HepG2 (cell line): ENCODE measurements around the gene C17orf58. TPM values are rescaled to one million over a fixed set of nuclear protein-coding genes. Genes with fewer than 3 reads are reported as not detected.

ENCODE experiments used
- ATF5 ChIP-seq: sonication (generic); formaldehyde crosslinking; IDR thresholded peaks from 2 replicates; pipeline ENCODE4 v1.4.0; 2020; ENCODE audit warnings: mild to moderate bottlenecking, low read depth, missing genetic modification reagents
- FOSL2 ChIP-seq: sonication (generic); formaldehyde crosslinking; IDR thresholded peaks from 2 replicates; pipeline ENCODE4 v1.4.0; 2020; ENCODE audit warnings: missing genetic modification reagents
- GABPB1 ChIP-seq: IDR thresholded peaks from 2 replicates; pipeline ENCODE4 v1.6.1; 2016; ENCODE audit warnings: mild to moderate bottlenecking, missing genetic modification reagents, moderate library complexity, missing compliant biosample characterization
- MTA1 ChIP-seq: sonication (generic); formaldehyde crosslinking; IDR thresholded peaks from 2 replicates; pipeline ENCODE4 v1.4.0; 2020; ENCODE audit warnings: missing genetic modification reagents, mild to moderate bottlenecking, borderline replicate concordance
- NFE2L1 ChIP-seq: sonication (generic); formaldehyde crosslinking; IDR thresholded peaks from 2 replicates; pipeline ENCODE4 v1.4.0; 2020; ENCODE audit warnings: missing genetic modification reagents, mild to moderate bottlenecking, borderline replicate concordance
- PTBP1 ChIP-seq: fragments of 200-400 bp; formaldehyde crosslinking; IDR thresholded peaks from 2 replicates; pipeline ENCODE4 v1.6.1; 2018; ENCODE audit warnings: low read length, low read depth; ENCODE audit not compliant: poor library complexity, severe bottlenecking
- TCF12 ChIP-seq, 2 experiments: fragments of 450-650 bp in 1 of 2; sonication (generic) in 1 of 2; formaldehyde crosslinking in 1 of 2; IDR thresholded peaks; 2 replicates each; pipeline versions ENCODE4 v1.6.1 to v1.8.0; 2017 to 2022; ENCODE audit warnings: antibody characterized with exemption in 1 of 2, mild to moderate bottlenecking in 1 of 2, missing genetic modification reagents in 1 of 2, moderate library complexity in 1 of 2
- ZC3H4 ChIP-seq: sonication (generic); formaldehyde crosslinking; IDR thresholded peaks from 2 replicates; pipeline ENCODE4 v1.4.0; 2020; ENCODE audit warnings: missing genetic modification reagents, borderline replicate concordance
- ZFX ChIP-seq: sonication (generic); formaldehyde crosslinking; IDR thresholded peaks from 2 replicates; pipeline ENCODE4 v1.4.0; 2020; ENCODE audit warnings: mild to moderate bottlenecking, low read depth, missing genetic modification reagents, moderate library complexity
- ZFY ChIP-seq: sonication (generic); formaldehyde crosslinking; IDR thresholded peaks from 2 replicates; pipeline ENCODE4 v1.4.0; 2020; ENCODE audit warnings: missing genetic modification reagents
- ZNF354B ChIP-seq: sonication (generic); formaldehyde crosslinking; IDR thresholded peaks from 2 replicates; pipeline ENCODE4 v1.8.0; 2022; ENCODE audit warnings: mild to moderate bottlenecking, missing genetic modification reagents
- ZNF446 ChIP-seq: sonication (generic); formaldehyde crosslinking; IDR thresholded peaks from 2 replicates; pipeline ENCODE4 v1.5.0; 2020; ENCODE audit warnings: mild to moderate bottlenecking, missing genetic modification reagents
- ZNF619 ChIP-seq: sonication (generic); formaldehyde crosslinking; IDR thresholded peaks from 2 replicates; pipeline ENCODE4 v1.4.0; 2020; ENCODE audit warnings: mild to moderate bottlenecking, missing genetic modification reagents
- ZNF678 ChIP-seq: sonication (generic); formaldehyde crosslinking; IDR thresholded peaks from 2 replicates; pipeline ENCODE4 v1.4.0; 2020; ENCODE audit warnings: mild to moderate bottlenecking, missing genetic modification reagents
- ZNF720 ChIP-seq: sonication (generic); formaldehyde crosslinking; IDR thresholded peaks from 2 replicates; pipeline ENCODE4 v1.4.0; 2020; ENCODE audit warnings: missing genetic modification reagents
- ZNF816 ChIP-seq: sonication (generic); formaldehyde crosslinking; IDR thresholded peaks from 2 replicates; pipeline ENCODE4 v1.8.0; 2022; ENCODE audit warnings: missing genetic modification reagents, mild to moderate bottlenecking, borderline replicate concordance
- ZNF878 ChIP-seq: sonication (generic); formaldehyde crosslinking; IDR thresholded peaks from 2 replicates; pipeline ENCODE4 v1.8.1; 2023; ENCODE audit warnings: mild to moderate bottlenecking, missing genetic modification reagents, moderate library complexity
- ZSCAN25 ChIP-seq: sonication (generic); formaldehyde crosslinking; IDR thresholded peaks from 2 replicates; pipeline ENCODE4 v1.8.0; 2022; ENCODE audit warnings: mild to moderate bottlenecking, missing genetic modification reagents
- ZXDC ChIP-seq: sonication (generic); formaldehyde crosslinking; IDR thresholded peaks from 2 replicates; pipeline ENCODE4 v1.5.0; 2020; ENCODE audit warnings: mild to moderate bottlenecking, missing genetic modification reagents
- polyA plus RNA-seq, 8 experiments: library from polyadenylated mRNA; depleted of rRNA in 3 of 8; stranded (reverse) in 7 of 8; unstranded in 1 of 8; fragments of >200 nt; fragmentation: Illumina TruSeq in 4 of 8; extraction: Trizol in 4 of 8; gene quantifications; 2 replicates each; pipeline versions ENCODE4 v1.2.1 to v1.2.3, GENCODE V29; 2011 to 2016; ENCODE audit warnings: low read depth in 4 of 8, missing spikeins in 1 of 8, mixed read lengths in 1 of 8; ENCODE audit not compliant: insufficient read depth in 1 of 8
- total RNA-seq, 5 experiments: library from RNA; depleted of rRNA; stranded (reverse); fragments of >200 nt; fragmentation: Illumina TruSeq; extraction: Trizol; gene quantifications; 2 replicates each; pipeline ENCODE4 v1.2.3, GENCODE V29; 2016; ENCODE audit warnings: low read depth in 1 of 5
- TF ChIP-seq, protein P1 (sequence below): sonication (generic); formaldehyde crosslinking; IDR thresholded peaks from 2 replicates; pipeline ENCODE4 v1.5.0; 2020; ENCODE audit warnings: mild to moderate bottlenecking, missing genetic modification reagents, borderline replicate concordance
- TF ChIP-seq, protein P2 (sequence below): sonication (generic); formaldehyde crosslinking; IDR thresholded peaks from 2 replicates; pipeline ENCODE4 v1.4.0; 2020; ENCODE audit warnings: missing genetic modification reagents

The C17orf58 gene
- total and polyA plus RNA-seq, 2 of the 13 experiments (the other 11 are each of a cell fraction or from before 2014, with no cell fraction given): 15.6 to 15.8 TPM

DNA sequence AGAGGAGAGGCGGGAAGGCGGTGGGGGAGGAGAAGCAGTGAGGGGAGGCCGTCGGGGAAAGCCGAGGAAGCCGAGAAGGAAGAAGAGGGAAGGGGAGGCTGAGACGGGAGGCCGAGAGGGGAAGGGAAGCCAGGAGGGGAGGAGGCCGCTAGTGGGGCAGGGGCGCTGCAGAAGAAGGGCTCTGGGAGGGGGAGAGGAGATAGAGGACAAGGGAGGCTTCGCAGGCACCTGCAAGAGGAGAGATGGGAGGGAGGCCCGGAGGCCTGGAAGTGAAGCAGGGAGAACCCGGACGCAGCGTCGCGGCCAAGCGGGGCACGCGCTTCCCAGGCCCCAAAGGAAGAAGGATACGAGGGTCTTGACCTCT is 2.3 kb downstream of the C17orf58 start (continued):
- TF ChIP-seq, protein P1, sequence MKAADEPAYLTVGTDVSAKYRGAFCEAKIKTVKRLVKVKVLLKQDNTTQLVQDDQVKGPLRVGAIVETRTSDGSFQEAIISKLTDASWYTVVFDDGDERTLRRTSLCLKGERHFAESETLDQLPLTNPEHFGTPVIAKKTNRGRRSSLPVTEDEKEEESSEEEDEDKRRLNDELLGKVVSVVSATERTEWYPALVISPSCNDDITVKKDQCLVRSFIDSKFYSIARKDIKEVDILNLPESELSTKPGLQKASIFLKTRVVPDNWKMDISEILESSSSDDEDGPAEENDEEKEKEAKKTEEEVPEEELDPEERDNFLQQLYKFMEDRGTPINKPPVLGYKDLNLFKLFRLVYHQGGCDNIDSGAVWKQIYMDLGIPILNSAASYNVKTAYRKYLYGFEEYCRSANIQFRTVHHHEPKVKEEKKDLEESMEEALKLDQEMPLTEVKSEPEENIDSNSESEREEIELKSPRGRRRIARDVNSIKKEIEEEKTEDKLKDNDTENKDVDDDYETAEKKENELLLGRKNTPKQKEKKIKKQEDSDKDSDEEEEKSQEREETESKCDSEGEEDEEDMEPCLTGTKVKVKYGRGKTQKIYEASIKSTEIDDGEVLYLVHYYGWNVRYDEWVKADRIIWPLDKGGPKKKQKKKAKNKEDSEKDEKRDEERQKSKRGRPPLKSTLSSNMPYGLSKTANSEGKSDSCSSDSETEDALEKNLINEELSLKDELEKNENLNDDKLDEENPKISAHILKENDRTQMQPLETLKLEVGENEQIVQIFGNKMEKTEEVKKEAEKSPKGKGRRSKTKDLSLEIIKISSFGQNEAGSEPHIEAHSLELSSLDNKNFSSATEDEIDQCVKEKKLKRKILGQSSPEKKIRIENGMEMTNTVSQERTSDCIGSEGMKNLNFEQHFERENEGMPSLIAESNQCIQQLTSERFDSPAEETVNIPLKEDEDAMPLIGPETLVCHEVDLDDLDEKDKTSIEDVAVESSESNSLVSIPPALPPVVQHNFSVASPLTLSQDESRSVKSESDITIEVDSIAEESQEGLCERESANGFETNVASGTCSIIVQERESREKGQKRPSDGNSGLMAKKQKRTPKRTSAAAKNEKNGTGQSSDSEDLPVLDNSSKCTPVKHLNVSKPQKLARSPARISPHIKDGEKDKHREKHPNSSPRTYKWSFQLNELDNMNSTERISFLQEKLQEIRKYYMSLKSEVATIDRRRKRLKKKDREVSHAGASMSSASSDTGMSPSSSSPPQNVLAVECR (CRISPR knock-in tag): peak; percentile 38; the same call in 1 of the 2 replicates
- TF ChIP-seq ZNF816 (CRISPR knock-in tag): no peak
- TF ChIP-seq ATF5: no peak
- TF ChIP-seq PTBP1: peak; percentile 75
- no peak for TF ChIP-seq ZNF619 (CRISPR knock-in tag)
- TF ChIP-seq, protein P2, sequence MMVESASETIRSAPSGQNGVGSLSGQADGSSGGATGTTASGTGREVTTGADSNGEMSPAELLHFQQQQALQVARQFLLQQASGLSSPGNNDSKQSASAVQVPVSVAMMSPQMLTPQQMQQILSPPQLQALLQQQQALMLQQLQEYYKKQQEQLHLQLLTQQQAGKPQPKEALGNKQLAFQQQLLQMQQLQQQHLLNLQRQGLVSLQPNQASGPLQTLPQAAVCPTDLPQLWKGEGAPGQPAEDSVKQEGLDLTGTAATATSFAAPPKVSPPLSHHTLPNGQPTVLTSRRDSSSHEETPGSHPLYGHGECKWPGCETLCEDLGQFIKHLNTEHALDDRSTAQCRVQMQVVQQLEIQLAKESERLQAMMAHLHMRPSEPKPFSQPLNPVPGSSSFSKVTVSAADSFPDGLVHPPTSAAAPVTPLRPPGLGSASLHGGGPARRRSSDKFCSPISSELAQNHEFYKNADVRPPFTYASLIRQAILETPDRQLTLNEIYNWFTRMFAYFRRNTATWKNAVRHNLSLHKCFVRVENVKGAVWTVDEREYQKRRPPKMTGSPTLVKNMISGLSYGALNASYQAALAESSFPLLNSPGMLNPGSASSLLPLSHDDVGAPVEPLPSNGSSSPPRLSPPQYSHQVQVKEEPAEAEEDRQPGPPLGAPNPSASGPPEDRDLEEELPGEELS (CRISPR knock-in tag): no peak
- no peak for TF ChIP-seq ZC3H4
- no peak for TF ChIP-seq ZXDC (CRISPR knock-in tag)
- peak; percentile 83 for TF ChIP-seq ZFX (CRISPR knock-in tag)
- TF ChIP-seq ZNF878 (CRISPR knock-in tag): 0 out of 2 replicates have a peak, but pooled peaks have one; percentile 28
- TF ChIP-seq GABPB1: peak; percentile 12; the same call in 1 of the 2 replicates
- TF ChIP-seq ZNF678 (CRISPR knock-in tag): 0 out of 2 replicates have a peak, but pooled peaks have one; percentile 30
- 0 out of 2 replicates have a peak, but pooled peaks have one; percentile 61 for TF ChIP-seq NFE2L1 (CRISPR knock-in tag)
- TF ChIP-seq FOSL2 (CRISPR knock-in tag): peak; percentile 24; the same call in 1 of the 2 replicates
- no peak for TF ChIP-seq TCF12 (IDR thresholded peaks at IDR 0.05)
- TF ChIP-seq TCF12 (CRISPR knock-in tag; IDR thresholded peaks at IDR 0.05): 0 out of 2 replicates have a peak, but pooled peaks have one; percentile 20
- TF ChIP-seq MTA1: peak; percentile 67; the same call in 1 of the 2 replicates
- TF ChIP-seq ZNF720 (CRISPR knock-in tag): no peak
- TF ChIP-seq ZNF446 (CRISPR knock-in tag): peak; percentile 66; the same call in 1 of the 2 replicates
- peak; percentile 71; the same call in 1 of the 2 replicates for TF ChIP-seq ZNF354B (CRISPR knock-in tag)
- no peak for TF ChIP-seq ZSCAN25 (CRISPR knock-in tag)
- TF ChIP-seq ZFY (CRISPR knock-in tag): peak; percentile 66
